ENCODE measurements around the gene KMT2D. TPM values are rescaled to one million over a fixed set of nuclear protein-coding genes. Genes with fewer than 3 reads are reported as not detected.

The KMT2D gene
- total and polyA plus RNA-seq, 2 experiments from 2014 or later = 17.6 to 120 TPM

DNA sequence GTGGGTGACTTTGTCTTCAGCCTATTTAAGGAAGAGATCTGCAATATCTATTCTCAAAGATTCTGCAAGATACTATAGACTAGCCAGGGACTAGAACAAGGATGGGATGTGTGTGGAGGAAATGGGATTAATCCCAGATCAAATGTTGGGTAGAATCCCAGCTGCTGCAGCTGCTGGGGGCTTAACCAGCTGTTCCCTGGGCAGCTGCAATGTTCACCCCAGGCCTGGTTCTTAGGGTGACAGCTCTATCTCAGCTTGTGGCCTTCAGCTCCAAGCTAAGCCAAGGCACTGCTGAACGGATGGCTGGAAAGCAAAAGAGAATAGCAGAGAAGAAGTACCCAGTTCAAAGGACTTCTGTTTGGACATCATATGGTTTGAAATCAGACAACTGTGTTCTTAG lies 19.2 kb upstream of the KMT2D start:
- Histone ChIP-seq H3K4me3 (no peak overlapping the region), H4K20me1 (replicated peaks; ENCODE audit: insufficient read depth) (no peaks in the 10 kb centered on the region), H3K27me3 (ENCODE audit: insufficient read depth) (0 out of 2 replicates have a peak, but pooled peaks cover 10% of the 10 kb centered on the region), H3K27ac (ENCODE audit: low read depth) (no peak overlapping the region), H3K36me3 (ENCODE audit: insufficient read depth) (no peaks in the 10 kb centered on the region), H3F3A (replicated peaks; ENCODE audit: low read depth) (no peaks in the 10 kb centered on the region), H2AFZ (no peak overlapping the region), H3K4me2 (no peak overlapping the region), H3K4me1 (ENCODE audit: insufficient read depth) (no peaks in the 10 kb centered on the region), H3K79me2 (replicated peaks; ENCODE audit: insufficient read depth) (no peaks in the 10 kb centered on the region), H3K9me2 (ENCODE audit: insufficient read depth) (no peaks in the 10 kb centered on the region)
- ATAC-seq = no peak
- no peak for DNase-seq (ENCODE audit: low spot score)
- Mint-ChIP-seq H3K27ac (no peak overlapping the region), H3K9me3 (no peaks in the 10 kb centered on the region), H3K36me3 (ENCODE audit: low read depth) (no peaks in the 10 kb centered on the region), H3K27me3 (ENCODE audit: insufficient read depth, low read depth, poor library complexity) (peaks cover 4% of the 10 kb centered on the region), H3K4me1 (no peaks in the 10 kb centered on the region), H3K4me3 (no peak overlapping the region)
- TF ChIP-seq, protein P1, sequence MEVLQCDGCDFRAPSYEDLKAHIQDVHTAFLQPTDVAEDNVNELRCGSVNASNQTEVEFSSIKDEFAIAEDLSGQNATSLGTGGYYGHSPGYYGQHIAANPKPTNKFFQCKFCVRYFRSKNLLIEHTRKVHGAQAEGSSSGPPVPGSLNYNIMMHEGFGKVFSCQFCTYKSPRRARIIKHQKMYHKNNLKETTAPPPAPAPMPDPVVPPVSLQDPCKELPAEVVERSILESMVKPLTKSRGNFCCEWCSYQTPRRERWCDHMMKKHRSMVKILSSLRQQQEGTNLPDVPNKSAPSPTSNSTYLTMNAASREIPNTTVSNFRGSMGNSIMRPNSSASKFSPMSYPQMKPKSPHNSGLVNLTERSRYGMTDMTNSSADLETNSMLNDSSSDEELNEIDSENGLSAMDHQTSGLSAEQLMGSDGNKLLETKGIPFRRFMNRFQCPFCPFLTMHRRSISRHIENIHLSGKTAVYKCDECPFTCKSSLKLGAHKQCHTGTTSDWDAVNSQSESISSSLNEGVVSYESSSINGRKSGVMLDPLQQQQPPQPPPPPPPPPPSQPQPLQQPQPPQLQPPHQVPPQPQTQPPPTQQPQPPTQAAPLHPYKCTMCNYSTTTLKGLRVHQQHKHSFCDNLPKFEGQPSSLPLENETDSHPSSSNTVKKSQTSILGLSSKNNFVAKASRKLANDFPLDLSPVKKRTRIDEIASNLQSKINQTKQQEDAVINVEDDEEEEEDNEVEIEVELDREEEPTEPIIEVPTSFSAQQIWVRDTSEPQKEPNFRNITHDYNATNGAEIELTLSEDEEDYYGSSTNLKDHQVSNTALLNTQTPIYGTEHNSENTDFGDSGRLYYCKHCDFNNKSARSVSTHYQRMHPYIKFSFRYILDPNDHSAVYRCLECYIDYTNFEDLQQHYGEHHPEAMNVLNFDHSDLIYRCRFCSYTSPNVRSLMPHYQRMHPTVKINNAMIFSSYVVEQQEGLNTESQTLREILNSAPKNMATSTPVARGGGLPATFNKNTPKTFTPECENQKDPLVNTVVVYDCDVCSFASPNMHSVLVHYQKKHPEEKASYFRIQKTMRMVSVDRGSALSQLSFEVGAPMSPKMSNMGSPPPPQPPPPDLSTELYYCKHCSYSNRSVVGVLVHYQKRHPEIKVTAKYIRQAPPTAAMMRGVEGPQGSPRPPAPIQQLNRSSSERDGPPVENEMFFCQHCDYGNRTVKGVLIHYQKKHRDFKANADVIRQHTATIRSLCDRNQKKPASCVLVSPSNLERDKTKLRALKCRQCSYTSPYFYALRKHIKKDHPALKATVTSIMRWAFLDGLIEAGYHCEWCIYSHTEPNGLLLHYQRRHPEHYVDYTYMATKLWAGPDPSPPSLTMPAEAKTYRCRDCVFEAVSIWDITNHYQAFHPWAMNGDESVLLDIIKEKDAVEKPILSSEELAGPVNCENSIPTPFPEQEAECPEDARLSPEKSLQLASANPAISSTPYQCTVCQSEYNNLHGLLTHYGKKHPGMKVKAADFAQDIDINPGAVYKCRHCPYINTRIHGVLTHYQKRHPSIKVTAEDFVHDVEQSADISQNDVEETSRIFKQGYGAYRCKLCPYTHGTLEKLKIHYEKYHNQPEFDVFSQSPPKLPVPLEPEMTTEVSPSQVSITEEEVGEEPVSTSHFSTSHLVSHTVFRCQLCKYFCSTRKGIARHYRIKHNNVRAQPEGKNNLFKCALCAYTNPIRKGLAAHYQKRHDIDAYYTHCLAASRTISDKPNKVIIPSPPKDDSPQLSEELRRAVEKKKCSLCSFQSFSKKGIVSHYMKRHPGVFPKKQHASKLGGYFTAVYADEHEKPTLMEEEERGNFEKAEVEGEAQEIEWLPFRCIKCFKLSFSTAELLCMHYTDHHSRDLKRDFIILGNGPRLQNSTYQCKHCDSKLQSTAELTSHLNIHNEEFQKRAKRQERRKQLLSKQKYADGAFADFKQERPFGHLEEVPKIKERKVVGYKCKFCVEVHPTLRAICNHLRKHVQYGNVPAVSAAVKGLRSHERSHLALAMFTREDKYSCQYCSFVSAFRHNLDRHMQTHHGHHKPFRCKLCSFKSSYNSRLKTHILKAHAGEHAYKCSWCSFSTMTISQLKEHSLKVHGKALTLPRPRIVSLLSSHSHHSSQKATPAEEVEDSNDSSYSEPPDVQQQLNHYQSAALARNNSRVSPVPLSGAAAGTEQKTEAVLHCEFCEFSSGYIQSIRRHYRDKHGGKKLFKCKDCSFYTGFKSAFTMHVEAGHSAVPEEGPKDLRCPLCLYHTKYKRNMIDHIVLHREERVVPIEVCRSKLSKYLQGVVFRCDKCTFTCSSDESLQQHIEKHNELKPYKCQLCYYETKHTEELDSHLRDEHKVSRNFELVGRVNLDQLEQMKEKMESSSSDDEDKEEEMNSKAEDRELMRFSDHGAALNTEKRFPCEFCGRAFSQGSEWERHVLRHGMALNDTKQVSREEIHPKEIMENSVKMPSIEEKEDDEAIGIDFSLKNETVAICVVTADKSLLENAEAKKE (CRISPR knock-in tag; IDR thresholded peaks at IDR 0.05) = no peak
- TF ChIP-seq POLR2AphosphoS5 (IDR thresholded peaks at IDR 0.05; ENCODE audit: low read depth) (no peak), CREB1 (CRISPR knock-in tag; IDR thresholded peaks at IDR 0.05; ENCODE audit: low read depth) (no peak), STAT1 (IDR thresholded peaks at IDR 0.05; ENCODE audit: unreplicated experiment) (no peak), JUNB (IDR thresholded peaks at IDR 0.05; ENCODE audit: unreplicated experiment) (no peak), EZH2 (IDR thresholded peaks at IDR 0.05; ENCODE audit: low read depth, unreplicated experiment) (no peak), ZNF114 (CRISPR knock-in tag; IDR thresholded peaks at IDR 0.05) (no peak), EZH2phosphoT487 (IDR thresholded peaks at IDR 0.05; ENCODE audit: unreplicated experiment) (no peak), ZNF331 (CRISPR knock-in tag; IDR thresholded peaks at IDR 0.05; ENCODE audit: low read depth) (no peak), NANOG (IDR thresholded peaks at IDR 0.05; ENCODE audit: borderline replicate concordance) (no peak)
- TF ChIP-seq, protein P2, sequence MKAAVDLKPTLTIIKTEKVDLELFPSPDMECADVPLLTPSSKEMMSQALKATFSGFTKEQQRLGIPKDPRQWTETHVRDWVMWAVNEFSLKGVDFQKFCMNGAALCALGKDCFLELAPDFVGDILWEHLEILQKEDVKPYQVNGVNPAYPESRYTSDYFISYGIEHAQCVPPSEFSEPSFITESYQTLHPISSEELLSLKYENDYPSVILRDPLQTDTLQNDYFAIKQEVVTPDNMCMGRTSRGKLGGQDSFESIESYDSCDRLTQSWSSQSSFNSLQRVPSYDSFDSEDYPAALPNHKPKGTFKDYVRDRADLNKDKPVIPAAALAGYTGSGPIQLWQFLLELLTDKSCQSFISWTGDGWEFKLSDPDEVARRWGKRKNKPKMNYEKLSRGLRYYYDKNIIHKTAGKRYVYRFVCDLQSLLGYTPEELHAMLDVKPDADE (IDR thresholded peaks at IDR 0.05) = no peak
- TF ChIP-seq, protein P3, sequence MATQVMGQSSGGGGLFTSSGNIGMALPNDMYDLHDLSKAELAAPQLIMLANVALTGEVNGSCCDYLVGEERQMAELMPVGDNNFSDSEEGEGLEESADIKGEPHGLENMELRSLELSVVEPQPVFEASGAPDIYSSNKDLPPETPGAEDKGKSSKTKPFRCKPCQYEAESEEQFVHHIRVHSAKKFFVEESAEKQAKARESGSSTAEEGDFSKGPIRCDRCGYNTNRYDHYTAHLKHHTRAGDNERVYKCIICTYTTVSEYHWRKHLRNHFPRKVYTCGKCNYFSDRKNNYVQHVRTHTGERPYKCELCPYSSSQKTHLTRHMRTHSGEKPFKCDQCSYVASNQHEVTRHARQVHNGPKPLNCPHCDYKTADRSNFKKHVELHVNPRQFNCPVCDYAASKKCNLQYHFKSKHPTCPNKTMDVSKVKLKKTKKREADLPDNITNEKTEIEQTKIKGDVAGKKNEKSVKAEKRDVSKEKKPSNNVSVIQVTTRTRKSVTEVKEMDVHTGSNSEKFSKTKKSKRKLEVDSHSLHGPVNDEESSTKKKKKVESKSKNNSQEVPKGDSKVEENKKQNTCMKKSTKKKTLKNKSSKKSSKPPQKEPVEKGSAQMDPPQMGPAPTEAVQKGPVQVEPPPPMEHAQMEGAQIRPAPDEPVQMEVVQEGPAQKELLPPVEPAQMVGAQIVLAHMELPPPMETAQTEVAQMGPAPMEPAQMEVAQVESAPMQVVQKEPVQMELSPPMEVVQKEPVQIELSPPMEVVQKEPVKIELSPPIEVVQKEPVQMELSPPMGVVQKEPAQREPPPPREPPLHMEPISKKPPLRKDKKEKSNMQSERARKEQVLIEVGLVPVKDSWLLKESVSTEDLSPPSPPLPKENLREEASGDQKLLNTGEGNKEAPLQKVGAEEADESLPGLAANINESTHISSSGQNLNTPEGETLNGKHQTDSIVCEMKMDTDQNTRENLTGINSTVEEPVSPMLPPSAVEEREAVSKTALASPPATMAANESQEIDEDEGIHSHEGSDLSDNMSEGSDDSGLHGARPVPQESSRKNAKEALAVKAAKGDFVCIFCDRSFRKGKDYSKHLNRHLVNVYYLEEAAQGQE (IDR thresholded peaks at IDR 0.05; ENCODE audit: unreplicated experiment) = no peak
- TF ChIP-seq, protein P4, sequence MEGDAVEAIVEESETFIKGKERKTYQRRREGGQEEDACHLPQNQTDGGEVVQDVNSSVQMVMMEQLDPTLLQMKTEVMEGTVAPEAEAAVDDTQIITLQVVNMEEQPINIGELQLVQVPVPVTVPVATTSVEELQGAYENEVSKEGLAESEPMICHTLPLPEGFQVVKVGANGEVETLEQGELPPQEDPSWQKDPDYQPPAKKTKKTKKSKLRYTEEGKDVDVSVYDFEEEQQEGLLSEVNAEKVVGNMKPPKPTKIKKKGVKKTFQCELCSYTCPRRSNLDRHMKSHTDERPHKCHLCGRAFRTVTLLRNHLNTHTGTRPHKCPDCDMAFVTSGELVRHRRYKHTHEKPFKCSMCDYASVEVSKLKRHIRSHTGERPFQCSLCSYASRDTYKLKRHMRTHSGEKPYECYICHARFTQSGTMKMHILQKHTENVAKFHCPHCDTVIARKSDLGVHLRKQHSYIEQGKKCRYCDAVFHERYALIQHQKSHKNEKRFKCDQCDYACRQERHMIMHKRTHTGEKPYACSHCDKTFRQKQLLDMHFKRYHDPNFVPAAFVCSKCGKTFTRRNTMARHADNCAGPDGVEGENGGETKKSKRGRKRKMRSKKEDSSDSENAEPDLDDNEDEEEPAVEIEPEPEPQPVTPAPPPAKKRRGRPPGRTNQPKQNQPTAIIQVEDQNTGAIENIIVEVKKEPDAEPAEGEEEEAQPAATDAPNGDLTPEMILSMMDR (conservative IDR thresholded peaks at IDR 0.05; ENCODE audit: low read depth in 2 of 2) = no peak

Measured in GM23338 (cell line).